OCI-LY7 (cell line): ENCODE results near the gene STING1.

Source experiments
- EZH2phosphoT487 ChIP-seq: fragments of 200-600 bp; sonication (generic); IDR thresholded peaks from 2 replicates; pipeline ENCODE4 v1.6.1; 2018; ENCODE audit warnings: low read depth, borderline replicate concordance, mild to moderate bottlenecking, mixed run types, antibody characterized with exemption, low read length, moderate library complexity, mixed read lengths
- TF ChIP-seq, protein P1 (sequence below): fragments of 200-600 bp; sonication (generic); conservative IDR thresholded peaks from 2 replicates; pipeline ENCODE4 v1.5.1; 2014; ENCODE audit warnings: mild to moderate bottlenecking, antibody characterized with exemption, low read length, moderate library complexity, mixed read lengths

DNA sequence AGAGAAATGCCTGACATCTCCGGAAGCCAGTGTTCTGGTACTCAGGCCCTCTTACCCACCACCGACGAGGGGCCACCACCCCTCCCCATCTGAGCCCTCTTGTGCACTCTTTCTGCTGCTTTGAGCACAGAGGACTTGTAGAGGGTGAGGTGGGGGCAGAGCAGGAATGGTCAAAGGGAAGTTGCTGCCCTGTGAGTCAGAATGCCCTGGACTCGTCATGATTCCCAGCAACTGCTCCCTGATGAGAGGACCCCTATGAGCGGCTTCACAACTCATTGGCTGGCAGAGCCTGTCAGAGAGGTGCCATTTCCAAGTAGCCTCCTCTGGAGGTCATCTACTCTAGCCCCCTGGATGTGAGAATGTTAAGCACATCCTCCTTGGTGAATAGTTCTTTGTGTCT is 20.9 kb downstream of the STING1 start:
- TF ChIP-seq, protein P1, sequence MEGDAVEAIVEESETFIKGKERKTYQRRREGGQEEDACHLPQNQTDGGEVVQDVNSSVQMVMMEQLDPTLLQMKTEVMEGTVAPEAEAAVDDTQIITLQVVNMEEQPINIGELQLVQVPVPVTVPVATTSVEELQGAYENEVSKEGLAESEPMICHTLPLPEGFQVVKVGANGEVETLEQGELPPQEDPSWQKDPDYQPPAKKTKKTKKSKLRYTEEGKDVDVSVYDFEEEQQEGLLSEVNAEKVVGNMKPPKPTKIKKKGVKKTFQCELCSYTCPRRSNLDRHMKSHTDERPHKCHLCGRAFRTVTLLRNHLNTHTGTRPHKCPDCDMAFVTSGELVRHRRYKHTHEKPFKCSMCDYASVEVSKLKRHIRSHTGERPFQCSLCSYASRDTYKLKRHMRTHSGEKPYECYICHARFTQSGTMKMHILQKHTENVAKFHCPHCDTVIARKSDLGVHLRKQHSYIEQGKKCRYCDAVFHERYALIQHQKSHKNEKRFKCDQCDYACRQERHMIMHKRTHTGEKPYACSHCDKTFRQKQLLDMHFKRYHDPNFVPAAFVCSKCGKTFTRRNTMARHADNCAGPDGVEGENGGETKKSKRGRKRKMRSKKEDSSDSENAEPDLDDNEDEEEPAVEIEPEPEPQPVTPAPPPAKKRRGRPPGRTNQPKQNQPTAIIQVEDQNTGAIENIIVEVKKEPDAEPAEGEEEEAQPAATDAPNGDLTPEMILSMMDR, result no peak
- TF ChIP-seq EZH2phosphoT487, result no peak
